ENCODE results near the gene SLC44A1.

SLC44A1 gene

DNA sequence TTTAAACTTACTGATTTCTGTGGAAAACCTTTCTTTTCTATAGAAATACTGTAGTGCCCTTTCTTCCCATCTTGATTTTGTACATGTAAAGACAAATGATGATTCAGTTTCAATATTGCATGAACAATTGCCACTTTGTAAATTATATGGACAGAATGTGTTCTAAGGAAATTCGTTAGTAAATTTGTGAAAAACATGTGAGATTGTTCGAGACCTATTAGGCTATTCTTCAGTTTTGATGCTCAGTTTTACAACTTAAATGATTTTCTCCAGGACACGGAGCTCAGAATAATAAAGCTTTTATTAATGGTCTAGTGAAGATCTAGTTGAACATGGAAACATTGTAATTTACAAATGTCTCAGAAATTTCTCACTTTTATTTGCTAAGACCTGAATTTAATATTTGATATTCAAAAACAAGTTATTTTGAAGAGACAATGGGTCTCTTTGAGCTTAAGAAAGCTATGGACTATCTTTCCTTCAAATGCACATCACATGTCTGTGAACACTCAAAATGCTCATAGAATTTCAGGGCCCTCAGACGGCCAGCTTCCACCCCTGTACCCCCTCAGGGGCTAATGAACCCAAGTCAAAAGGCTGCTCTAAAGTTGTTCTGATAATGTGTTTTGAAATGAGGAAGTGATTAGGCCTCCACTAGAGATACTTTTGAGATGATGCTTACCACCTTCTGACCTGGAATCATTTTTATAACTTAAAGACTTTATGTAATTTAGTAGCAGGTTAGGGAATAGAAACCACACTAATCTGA is 149.3 kb downstream of the SLC44A1 start:
- DNase-seq (ENCODE audit: low spot score), result no peak

- DNase-seq (ENCODE audit: low spot score), result no peak
These were observed 152.0 kb downstream of the SLC44A1 start for GRCh38 chr9:105396441-105396840.

DNA sequence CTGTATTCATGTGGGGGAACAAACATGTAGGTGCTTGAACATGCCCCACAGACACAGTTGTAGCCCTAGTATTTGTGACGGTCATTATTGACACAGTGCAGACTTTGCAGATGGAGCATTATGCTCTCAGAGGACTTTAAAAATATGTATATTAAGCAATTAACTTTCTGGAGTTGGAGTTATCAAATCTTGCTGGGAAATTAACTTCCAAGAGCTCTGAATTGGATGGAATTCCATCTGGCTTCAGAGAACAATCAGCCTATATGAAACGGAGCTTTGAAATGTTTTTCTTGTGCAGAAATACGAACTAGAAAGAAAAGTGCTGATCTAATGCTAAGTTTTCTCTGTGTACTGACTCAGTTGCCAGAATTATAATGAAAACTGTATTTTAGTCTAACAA is 152.4 kb downstream of the SLC44A1 start:
- no peak for DNase-seq (ENCODE audit: low spot score)

- no peak for DNase-seq (ENCODE audit: low spot score)
These were observed 154.7 kb downstream of the SLC44A1 start for GRCh38 chr9:105399117-105399516.

DNA sequence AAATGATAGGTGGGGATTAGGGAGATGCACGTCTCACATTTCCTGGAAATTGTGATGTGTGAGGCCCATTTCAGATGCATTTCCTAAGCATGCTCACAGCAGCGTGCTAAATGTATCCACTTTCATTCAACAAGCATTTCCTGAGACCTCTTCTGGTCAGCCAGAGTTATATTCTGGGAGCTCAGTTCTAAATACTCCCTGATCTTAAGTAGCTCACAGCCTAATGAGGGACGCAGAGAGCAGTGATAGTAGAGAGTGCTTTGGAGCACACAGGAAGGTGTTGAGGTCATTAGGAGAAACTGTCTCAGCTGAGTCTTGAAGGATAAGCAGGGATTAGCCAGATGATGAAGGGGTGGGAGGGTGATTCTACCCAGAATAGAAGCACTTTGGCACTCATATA is 157.2 kb downstream of the SLC44A1 start:
- DNase-seq (ENCODE audit: low spot score), result peak; percentile 27

DNA sequence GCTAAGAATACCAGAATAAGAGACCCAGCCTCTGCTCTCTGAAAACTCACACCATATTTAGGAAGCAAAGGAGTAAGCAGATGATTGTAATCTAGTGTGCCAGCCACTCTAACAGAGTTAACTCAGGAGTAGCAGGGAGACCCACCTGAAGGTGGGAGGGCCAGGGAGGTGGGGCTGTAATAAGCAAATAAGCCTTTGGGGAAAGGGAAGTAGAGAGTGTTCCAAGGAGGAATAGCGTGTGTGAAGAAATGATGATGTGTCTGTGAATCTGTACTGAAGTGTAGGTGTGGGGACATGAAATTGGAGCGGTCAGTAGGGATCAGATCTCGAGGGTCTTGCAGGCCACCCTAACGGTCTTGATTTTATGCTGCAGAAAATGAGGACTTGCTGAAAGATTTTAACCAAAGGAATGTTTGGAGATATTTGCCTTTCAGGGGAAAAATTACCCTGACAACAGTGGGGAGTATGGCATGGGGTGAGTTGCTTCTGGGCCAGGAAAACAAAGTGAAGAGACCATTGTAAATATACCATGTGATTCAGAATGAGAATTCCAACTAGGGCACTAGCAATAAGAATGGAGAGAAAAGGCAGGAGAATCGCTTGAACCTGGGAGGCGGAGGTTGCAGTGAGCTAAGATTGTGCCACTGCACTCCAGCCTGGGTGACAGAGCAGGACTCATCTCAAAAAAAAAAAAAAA is 159.2 kb downstream of the SLC44A1 start:
- DNase-seq (ENCODE audit: low spot score), result no peak

DNA sequence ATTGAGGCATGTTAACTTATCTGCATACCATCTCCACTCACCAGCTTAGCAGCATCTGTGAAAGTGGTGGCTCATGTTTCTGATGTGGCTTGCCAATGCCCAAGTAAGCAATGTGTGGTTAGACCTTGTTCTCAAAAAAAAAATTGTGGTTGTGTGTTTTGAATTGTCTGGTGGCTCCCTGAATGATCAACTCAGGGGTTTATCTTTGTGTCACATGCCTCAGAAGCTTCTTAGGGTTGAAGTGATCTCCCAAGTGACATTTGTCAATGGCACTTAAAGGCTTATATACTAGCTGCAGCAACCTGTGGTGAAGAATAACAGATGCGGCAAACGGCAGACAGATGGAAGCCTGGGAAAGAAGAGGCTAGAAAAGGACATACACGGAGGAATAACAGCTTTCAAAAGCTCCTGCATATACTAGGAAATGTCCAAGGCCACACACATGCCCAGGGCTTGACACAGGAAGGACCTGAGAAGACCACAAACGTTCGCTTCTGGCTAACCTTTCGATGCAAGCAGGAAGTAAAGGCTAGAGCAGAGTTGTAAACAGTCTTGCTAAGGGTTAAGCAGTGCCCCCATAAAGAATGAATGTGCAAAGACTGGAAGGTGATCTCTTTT is 161.2 kb downstream of the SLC44A1 start:
- no peak for DNase-seq (ENCODE audit: low spot score)

GRCh38 chr9:105406369-105406768 is 161.9 kb downstream of the SLC44A1 start:
- no peak for DNase-seq (ENCODE audit: low spot score)

GRCh38 chr9:105413525-105413924 is 169.1 kb downstream of the SLC44A1 start:
- peak; percentile 51 for DNase-seq (ENCODE audit: low spot score)

DNA sequence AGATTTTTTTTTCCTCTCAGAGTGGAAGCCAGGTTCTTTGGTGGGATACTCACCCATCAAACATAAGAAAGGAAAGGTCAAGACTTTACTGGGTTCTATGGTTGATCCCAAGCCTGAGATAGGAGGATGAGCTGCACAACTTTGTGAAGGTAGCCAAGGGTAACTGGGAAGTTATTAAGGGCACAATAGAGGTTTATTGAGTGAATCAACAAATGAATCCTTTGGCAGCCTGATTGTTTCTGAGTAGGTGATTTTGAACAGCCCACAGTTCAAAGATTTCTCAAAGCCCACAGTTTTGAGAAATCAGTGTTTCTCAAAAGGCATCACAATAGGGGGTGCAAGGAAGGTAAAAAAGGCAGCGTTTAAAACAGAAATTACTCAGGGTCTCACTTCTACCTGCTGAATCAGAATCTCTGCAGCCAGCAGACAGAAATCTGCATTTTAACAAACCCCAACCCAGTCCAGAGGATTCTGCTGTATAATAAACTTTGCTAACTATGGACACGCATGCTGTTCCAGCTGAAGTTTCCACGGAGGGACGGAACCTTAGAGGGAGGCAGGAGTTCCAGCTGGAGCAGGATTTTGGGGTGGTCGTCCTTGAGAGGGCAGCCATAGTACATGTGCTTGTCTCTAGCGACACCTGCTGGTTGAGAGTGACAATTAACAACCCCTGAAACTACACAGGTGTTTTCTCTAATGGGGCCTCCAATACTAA is 170.7 kb downstream of the SLC44A1 start:
- DNase-seq (ENCODE audit: low spot score), result peak; percentile 78

- DNase-seq (ENCODE audit: low spot score), result no peak
These were observed 171.2 kb downstream of the SLC44A1 start for GRCh38 chr9:105415662-105415980.

DNA sequence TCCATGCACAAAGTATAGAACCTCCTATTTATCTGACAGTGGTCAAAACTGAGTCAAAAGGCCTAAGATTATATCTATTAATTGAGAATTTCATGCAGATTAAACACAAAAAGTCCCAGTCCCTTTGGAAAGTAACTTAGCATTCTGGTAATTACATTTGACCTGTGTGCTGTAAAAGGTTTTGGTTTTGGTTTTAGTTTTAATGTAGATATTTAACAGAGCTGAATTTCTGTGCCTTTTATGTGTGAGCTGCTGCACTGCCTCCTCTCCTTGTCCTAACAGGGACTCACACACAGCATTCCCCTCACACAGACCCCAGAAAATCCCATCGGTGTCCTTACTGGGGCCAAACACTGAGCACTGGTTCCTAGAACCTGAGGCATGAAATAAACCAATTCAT is 172.4 kb downstream of the SLC44A1 start:
- DNase-seq (ENCODE audit: low spot score), result no peak

- no peak for DNase-seq (ENCODE audit: low spot score)
These were observed 174.4 kb downstream of the SLC44A1 start for GRCh38 chr9:105418588-105419500.

- no peak for DNase-seq (ENCODE audit: low spot score)
These were observed 175.6 kb downstream of the SLC44A1 start for GRCh38 chr9:105419816-105420597.

DNA sequence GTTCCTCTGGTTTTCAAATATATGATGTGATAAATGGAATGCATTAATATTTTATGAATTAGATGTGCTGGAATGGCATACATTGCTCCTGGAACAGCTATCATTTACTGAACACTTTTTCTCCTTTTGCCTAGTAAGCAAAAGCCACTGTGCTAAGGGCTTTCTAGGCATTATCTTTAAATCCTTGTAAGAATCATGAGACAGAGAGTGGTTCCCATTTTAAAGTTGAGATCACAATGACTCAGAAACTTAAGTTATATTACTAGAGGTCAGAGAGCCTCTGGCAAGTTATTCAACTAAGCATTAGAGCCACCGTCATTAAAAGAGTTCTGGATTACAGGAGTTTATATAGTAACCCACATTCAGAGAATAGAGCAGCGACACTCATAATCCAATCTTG is 176.7 kb downstream of the SLC44A1 start:
- no peak for DNase-seq (ENCODE audit: low spot score)

DNA sequence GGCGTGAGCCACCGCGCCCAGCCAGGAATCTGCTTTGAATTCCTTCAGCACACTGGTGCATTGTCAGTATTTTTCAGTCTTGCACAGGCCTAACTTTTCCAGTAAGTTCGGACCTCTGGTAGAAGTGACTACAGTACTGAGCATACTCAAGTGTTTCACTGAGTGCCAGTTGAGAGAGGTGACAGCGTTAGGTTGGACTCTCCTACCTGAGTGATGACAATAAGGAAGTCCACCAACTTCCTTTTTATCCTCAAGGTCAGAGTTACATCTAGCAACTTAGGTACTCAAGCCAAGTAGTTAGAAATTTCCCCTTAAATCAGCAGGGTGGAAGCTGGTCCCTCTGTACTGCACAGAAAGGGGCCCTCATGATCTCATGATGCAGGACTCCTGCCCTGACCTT is 177.4 kb downstream of the SLC44A1 start:
- DNase-seq (ENCODE audit: low spot score), result no peak

GRCh38 chr9:105425816-105426433 is 181.5 kb downstream of the SLC44A1 start:
- peak; percentile 73 for DNase-seq (ENCODE audit: low spot score)

- no peak for DNase-seq (ENCODE audit: low spot score)
These were observed 182.2 kb downstream of the SLC44A1 start for GRCh38 chr9:105426657-105427056.

GRCh38 chr9:105431424-105432246 is 187.2 kb downstream of the SLC44A1 start:
- no peak for DNase-seq (ENCODE audit: low spot score)

Measured in GM03348 (cell line).